Stimulated activated effector memory CD8-positive, alpha-beta T cell treated with anti-CD3 and anti-CD28 coated beads, Interleukin-12 subunit alpha, Interleukin-12 subunit beta, amount 100 ng/mL, for 72 hours (primary cell): ENCODE data around the gene NPEPL1.

Experiments used
- ATAC-seq: fragments of 150-1000 bp; cut with Tn5 transposase; 2 replicates; pipeline ENCODE4 v1.10.0; 2021
- DNase-seq, 2 donors: peaks; one replicate each; pipeline ENCODE4 v3.0.0; 2021 to 2022; ENCODE audit warnings: low spot score in 2 of 2
- H3K27ac Mint-ChIP-seq: one replicate; pipeline ENCODE4 v1.8.0; 2022; ENCODE audit warnings: mild to moderate bottlenecking, mixed read lengths
- H3K36me3 Mint-ChIP-seq: one replicate; pipeline ENCODE4 v1.8.0; 2022; ENCODE audit warnings: mild to moderate bottlenecking, mixed read lengths
- H3K4me1 Mint-ChIP-seq: one replicate; pipeline ENCODE4 v1.8.0; 2022; ENCODE audit warnings: mixed read lengths
- H3K4me3 Mint-ChIP-seq: one replicate; pipeline ENCODE4 v1.8.0; 2022; ENCODE audit warnings: mild to moderate bottlenecking, mixed read lengths
- H3K9me3 Mint-ChIP-seq: one replicate; pipeline ENCODE4 v1.8.0; 2022; ENCODE audit warnings: mixed read lengths

Gene NPEPL1

GRCh38 chr20:58699623-58700107 is 7.1 kb downstream of the NPEPL1 start:
- Mint-ChIP-seq H3K9me3 (no peaks in the 10 kb centered on the region), H3K27ac (peak overlapping the region; percentile 93), H3K4me3 (no peak overlapping the region), H3K4me1 (peaks cover 18% of the 10 kb centered on the region), H3K36me3 (peaks cover 39% of the 10 kb centered on the region)
- ATAC-seq (no peak), DNase-seq (no peak)

GRCh38 chr20:58700121-58700821 is 7.7 kb downstream of the NPEPL1 start:
- ATAC-seq (peak; percentile 90), DNase-seq (no peak)
- Mint-ChIP-seq H3K27ac (peak overlapping the region; percentile 93), H3K4me3 (no peak overlapping the region), H3K36me3 (peaks cover 45% of the 10 kb centered on the region), H3K9me3 (no peaks in the 10 kb centered on the region), H3K4me1 (peaks cover 18% of the 10 kb centered on the region)

- Mint-ChIP-seq H3K27ac (peak overlapping the region; percentile 93), H3K4me1 (peaks cover 18% of the 10 kb centered on the region), H3K4me3 (no peak overlapping the region), H3K36me3 (peaks cover 45% of the 10 kb centered on the region), H3K9me3 (no peaks in the 10 kb centered on the region)
- no peak for ATAC-seq
- DNase-seq: no peak
Observed at GRCh38 chr20:58700823-58701222, 8.2 kb downstream of the NPEPL1 start.

GRCh38 chr20:58701431-58702160 is 9.0 kb downstream of the NPEPL1 start:
- Mint-ChIP-seq H3K9me3 (no peaks in the 10 kb centered on the region), H3K27ac (no peak overlapping the region), H3K4me3 (no peak overlapping the region), H3K4me1 (peaks cover 18% of the 10 kb centered on the region), H3K36me3 (peaks cover 45% of the 10 kb centered on the region)
- ATAC-seq (no peak), DNase-seq (no peak)

- no peak overlapping the region for H3K4me3 Mint-ChIP-seq
- no peaks in the 10 kb centered on the region for H3K9me3 Mint-ChIP-seq
- peaks cover 45% of the 10 kb centered on the region for H3K36me3 Mint-ChIP-seq
- H3K4me1 Mint-ChIP-seq: peaks cover 18% of the 10 kb centered on the region
- DNase-seq (no peak), ATAC-seq (no peak)
- no peak overlapping the region for H3K27ac Mint-ChIP-seq
Observed at GRCh38 chr20:58702161-58702510, 9.5 kb downstream of the NPEPL1 start.

GRCh38 chr20:58702859-58703648 is 10.5 kb downstream of the NPEPL1 start:
- no peaks in the 10 kb centered on the region for H3K9me3 Mint-ChIP-seq
- DNase-seq: no peak
- peaks cover 45% of the 10 kb centered on the region for H3K36me3 Mint-ChIP-seq
- ATAC-seq: no peak
- no peak overlapping the region for H3K27ac Mint-ChIP-seq
- peaks cover 14% of the 10 kb centered on the region for H3K4me1 Mint-ChIP-seq
- no peak overlapping the region for H3K4me3 Mint-ChIP-seq

- H3K27ac Mint-ChIP-seq: no peak overlapping the region
- DNase-seq: no peak
- H3K4me1 Mint-ChIP-seq: peaks cover 11% of the 10 kb centered on the region
Observed at GRCh38 chr20:58703765-58704371, 11.3 kb downstream of the NPEPL1 start.

GRCh38 chr20:58705208-58705926 is 12.8 kb downstream of the NPEPL1 start:
- no peak overlapping the region for H3K4me3 Mint-ChIP-seq
- peaks cover 42% of the 10 kb centered on the region for H3K36me3 Mint-ChIP-seq
- no peaks in the 10 kb centered on the region for H3K9me3 Mint-ChIP-seq
- H3K4me1 Mint-ChIP-seq: peaks cover 4% of the 10 kb centered on the region
- no peak for ATAC-seq
- peak in 1 of 2 donors; percentile 18 for DNase-seq
- no peak overlapping the region for H3K27ac Mint-ChIP-seq

More at GRCh38 chr20:58703765-58704371, 11.3 kb downstream of the NPEPL1 start:
- Mint-ChIP-seq H3K4me3 (no peak overlapping the region), H3K36me3 (peaks cover 45% of the 10 kb centered on the region), H3K9me3 (no peaks in the 10 kb centered on the region)
- ATAC-seq: no peak

GRCh38 chr20:58706150-58706892 is 13.7 kb downstream of the NPEPL1 start:
- H3K4me3 Mint-ChIP-seq: no peak overlapping the region
- H3K27ac Mint-ChIP-seq: no peak overlapping the region
- peaks cover 38% of the 10 kb centered on the region for H3K36me3 Mint-ChIP-seq
- ATAC-seq (no peak), DNase-seq (peak; percentile 0 to 44)
- no peaks in the 10 kb centered on the region for H3K4me1 Mint-ChIP-seq
- no peaks in the 10 kb centered on the region for H3K9me3 Mint-ChIP-seq

GRCh38 chr20:58706975-58707681 is 14.5 kb downstream of the NPEPL1 start:
- peak; percentile 0 to 41 for DNase-seq
- Mint-ChIP-seq H3K4me1 (no peaks in the 10 kb centered on the region), H3K27ac (no peak overlapping the region), H3K9me3 (no peaks in the 10 kb centered on the region), H3K36me3 (peaks cover 32% of the 10 kb centered on the region), H3K4me3 (no peak overlapping the region)
- ATAC-seq: no peak

- no peak overlapping the region for H3K4me3 Mint-ChIP-seq
- no peak for ATAC-seq
- no peaks in the 10 kb centered on the region for H3K9me3 Mint-ChIP-seq
- H3K36me3 Mint-ChIP-seq: peaks cover 25% of the 10 kb centered on the region
- no peak overlapping the region for H3K27ac Mint-ChIP-seq
- no peaks in the 10 kb centered on the region for H3K4me1 Mint-ChIP-seq
- peak; percentile 0 to 29 for DNase-seq
Observed at GRCh38 chr20:58707770-58708169, 15.2 kb downstream of the NPEPL1 start.

- no peaks in the 10 kb centered on the region for H3K9me3 Mint-ChIP-seq
- no peak overlapping the region for H3K4me3 Mint-ChIP-seq
- H3K27ac Mint-ChIP-seq: no peak overlapping the region
- H3K4me1 Mint-ChIP-seq: no peaks in the 10 kb centered on the region
- ATAC-seq: no peak
- H3K36me3 Mint-ChIP-seq: peaks cover 19% of the 10 kb centered on the region
- DNase-seq: peak; percentile 1 to 37
Observed at GRCh38 chr20:58708246-58708931, 15.8 kb downstream of the NPEPL1 start.

- no peak for ATAC-seq
- Mint-ChIP-seq H3K27ac (peak overlapping the region; percentile 40), H3K4me3 (no peak overlapping the region), H3K9me3 (no peaks in the 10 kb centered on the region), H3K4me1 (peaks cover 5% of the 10 kb centered on the region), H3K36me3 (peaks cover 11% of the 10 kb centered on the region)
- DNase-seq: peak in 1 of 2 donors; percentile 47
Observed at GRCh38 chr20:58709013-58709702, 16.6 kb downstream of the NPEPL1 start.
